ENCODE data around the gene MYOF. TPM values are rescaled to one million over a fixed set of nuclear protein-coding genes. Genes with fewer than 3 reads are reported as not detected.

MYOF gene
- total and polyA plus RNA-seq, 2 donors from 2014 or later: 11.5 to 134 TPM

- H3K27ac ChIP-seq (ENCODE audit: low read depth in 2 of 2, low read length in 2 of 2): peak overlapping the region in 1 of 2 donors; percentile 92
- H3K9me3 ChIP-seq (ENCODE audit: control insufficient read depth in 2 of 3, insufficient read depth in 1 of 3, low read length in 3 of 3): no peaks in the 10 kb centered on the region
- peaks cover 13 to 21% (median 17%) of the 10 kb centered on the region in 3 donors for H3K4me1 ChIP-seq (ENCODE audit: control insufficient read depth in 2 of 3, insufficient read depth in 2 of 3, low read depth in 1 of 3, low read length in 3 of 3)
- intact Hi-C loops (cut with DNase I): no loop called here
- DNase-seq (no peak), FAIRE-seq (no peak)
- H3K36me3 ChIP-seq (ENCODE audit: control insufficient read depth in 2 of 3, insufficient read depth in 3 of 3, low read length in 3 of 3): no peaks in the 10 kb centered on the region
- H3K4me3 ChIP-seq (ENCODE audit: low read length in 3 of 3): no peak overlapping the region
- TF ChIP-seq CTCF (IDR thresholded peaks at IDR 0.05; ENCODE audit: borderline replicate concordance, extremely low read depth, insufficient read depth): no peak
- H3K9ac ChIP-seq (ENCODE audit: low read length in 3 of 3): no peak overlapping the region
- H3K27me3 ChIP-seq (ENCODE audit: control insufficient read depth, insufficient read depth, low read length): no peaks in the 10 kb centered on the region
These were observed 24.6 kb downstream of the MYOF start for GRCh38 chr10:93457511-93457910.

DNA sequence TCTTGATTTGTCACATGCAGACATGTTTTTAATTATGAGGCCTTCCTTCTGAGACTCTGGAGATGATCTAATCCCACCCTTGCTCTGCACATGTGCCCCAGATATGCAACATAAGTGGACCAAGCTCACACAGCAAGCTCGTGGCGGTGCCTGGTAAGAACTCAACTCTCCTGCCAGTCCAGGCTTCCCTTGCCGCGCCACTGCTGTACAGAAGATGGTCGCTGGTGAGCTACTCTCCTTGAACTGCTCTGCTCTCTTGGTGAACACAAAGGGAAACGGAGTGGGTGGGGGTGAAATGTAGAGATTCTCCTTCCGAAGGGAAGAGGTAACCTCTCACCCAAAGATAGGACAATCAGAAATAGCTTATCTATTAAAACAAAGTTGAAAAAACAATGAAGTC lies 25.7 kb downstream of the MYOF start:
- no peaks in the 10 kb centered on the region for H3K27me3 ChIP-seq (ENCODE audit: control insufficient read depth, insufficient read depth, low read length)
- no peak overlapping the region for H3K4me3 ChIP-seq (ENCODE audit: low read length in 3 of 3)
- TF ChIP-seq CTCF (IDR thresholded peaks at IDR 0.05; ENCODE audit: borderline replicate concordance, extremely low read depth, insufficient read depth): no peak
- peaks cover 13 to 20% (median 19%) of the 10 kb centered on the region in 3 donors for H3K4me1 ChIP-seq (ENCODE audit: control insufficient read depth in 2 of 3, insufficient read depth in 2 of 3, low read depth in 1 of 3, low read length in 3 of 3)
- H3K9me3 ChIP-seq (ENCODE audit: control insufficient read depth in 2 of 3, insufficient read depth in 1 of 3, low read length in 3 of 3): no peaks in the 10 kb centered on the region
- intact Hi-C loops (cut with DNase I): no loop called here
- FAIRE-seq (no peak), DNase-seq (no peak)
- no peak overlapping the region for H3K27ac ChIP-seq (ENCODE audit: low read depth in 2 of 2, low read length in 2 of 2)
- H3K9ac ChIP-seq (ENCODE audit: low read length in 3 of 3): no peak overlapping the region
- peaks cover 0 to 3% (median 0%) of the 10 kb centered on the region in 3 donors for H3K36me3 ChIP-seq (ENCODE audit: control insufficient read depth in 2 of 3, insufficient read depth in 3 of 3, low read length in 3 of 3)

DNA sequence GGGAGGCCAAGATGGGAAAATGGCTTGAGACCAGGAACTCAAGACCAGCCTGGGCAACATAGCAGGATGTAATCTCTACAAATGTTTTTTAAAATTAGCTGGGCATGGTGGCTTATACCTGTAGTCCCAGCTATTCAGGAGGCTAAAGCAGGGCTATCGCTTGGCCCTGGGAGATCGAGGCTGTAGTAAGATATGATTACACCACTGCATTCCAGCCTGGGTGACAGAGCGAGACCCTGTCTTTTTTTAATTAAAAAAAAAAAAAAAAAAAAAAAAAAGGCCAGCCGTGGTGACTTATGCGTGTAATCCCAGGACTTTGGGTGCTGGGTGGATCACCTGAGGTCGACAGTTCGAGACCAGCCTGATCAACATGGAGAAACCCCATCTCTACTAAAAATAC lies 27.4 kb downstream of the MYOF start:
- intact Hi-C loops (cut with DNase I): no loop called here
- Histone ChIP-seq H3K27ac (ENCODE audit: low read depth in 2 of 2, low read length in 2 of 2) (no peak overlapping the region), H3K27me3 (ENCODE audit: control insufficient read depth, insufficient read depth, low read length) (no peaks in the 10 kb centered on the region), H3K9ac (ENCODE audit: low read length in 3 of 3) (no peak overlapping the region), H3K4me1 (ENCODE audit: control insufficient read depth in 2 of 3, insufficient read depth in 2 of 3, low read depth in 1 of 3, low read length in 3 of 3) (peaks cover 10 to 22% (median 14%) of the 10 kb centered on the region in 3 donors), H3K9me3 (ENCODE audit: control insufficient read depth in 2 of 3, insufficient read depth in 1 of 3, low read length in 3 of 3) (no peaks in the 10 kb centered on the region), H3K4me3 (ENCODE audit: low read length in 3 of 3) (no peak overlapping the region), H3K36me3 (ENCODE audit: control insufficient read depth in 2 of 3, insufficient read depth in 3 of 3, low read length in 3 of 3) (peaks cover 0 to 5% (median 0%) of the 10 kb centered on the region in 3 donors)
- DNase-seq (no peak), FAIRE-seq (no peak)
- no peak for TF ChIP-seq CTCF (IDR thresholded peaks at IDR 0.05; ENCODE audit: borderline replicate concordance, extremely low read depth, insufficient read depth)

DNA sequence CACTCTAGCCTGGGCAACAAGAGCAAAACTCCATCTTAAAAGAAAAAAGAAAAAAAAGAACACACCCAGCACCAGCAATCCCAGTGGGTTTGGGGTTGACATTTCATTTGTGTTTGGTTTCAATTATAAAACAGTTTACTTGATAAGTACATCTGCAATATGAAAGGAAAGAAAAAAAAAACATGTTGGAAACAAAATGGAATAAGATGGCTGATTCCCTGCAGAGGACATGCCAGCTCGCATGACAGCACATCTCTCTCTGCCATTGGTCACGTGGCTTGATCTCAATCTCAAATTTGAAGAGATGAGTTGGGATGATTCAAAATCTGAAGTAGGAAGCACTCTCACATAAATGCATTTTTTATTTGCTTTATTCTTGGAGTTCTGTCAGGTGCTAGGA lies 28.0 kb downstream of the MYOF start:
- Histone ChIP-seq H3K27me3 (ENCODE audit: control insufficient read depth, insufficient read depth, low read length) (no peaks in the 10 kb centered on the region), H3K4me3 (ENCODE audit: low read length in 3 of 3) (no peak overlapping the region), H3K9me3 (ENCODE audit: control insufficient read depth in 2 of 3, insufficient read depth in 1 of 3, low read length in 3 of 3) (no peaks in the 10 kb centered on the region), H3K27ac (ENCODE audit: low read depth in 2 of 2, low read length in 2 of 2) (no peak overlapping the region), H3K36me3 (ENCODE audit: control insufficient read depth in 2 of 3, insufficient read depth in 3 of 3, low read length in 3 of 3) (peaks cover 0 to 5% (median 0%) of the 10 kb centered on the region in 3 donors), H3K4me1 (ENCODE audit: control insufficient read depth in 2 of 3, insufficient read depth in 2 of 3, low read depth in 1 of 3, low read length in 3 of 3) (peaks cover 4 to 17% (median 11%) of the 10 kb centered on the region in 3 donors), H3K9ac (ENCODE audit: low read length in 3 of 3) (no peak overlapping the region)
- no peak for FAIRE-seq
- intact Hi-C loops (cut with DNase I): no loop called here
- DNase-seq: no peak
- no peak for TF ChIP-seq CTCF (IDR thresholded peaks at IDR 0.05; ENCODE audit: borderline replicate concordance, extremely low read depth, insufficient read depth)

Measured in kidney (tissue), 14 donors.